GM12874 (cell line): Measurements from ENCODE around the gene HABP2.

ENCODE experiments used
- CTCF ChIP-seq: IDR thresholded peaks from 2 replicates; pipeline ENCODE4 v1.5.1; 2011; ENCODE audit warnings: low read depth, mild to moderate bottlenecking, control low read depth, low read length, moderate library complexity; ENCODE audit not compliant: insufficient read depth

Gene HABP2

GRCh38 chr10:113631684-113632367 is 79.0 kb downstream of the HABP2 start:
- TF ChIP-seq CTCF: no peak
